CD14-positive monocyte (primary cell): ENCODE data around the gene TTC3. TPM values are rescaled to one million over a fixed set of nuclear protein-coding genes. Genes with fewer than 3 reads are reported as not detected.
"Not testable (repeated sequence)": the region's sequence is repeated elsewhere in the genome, so short reads cannot be mapped to it uniquely, and the experiment has no call there.

Source experiments
- DNase-seq, 3 donors: peaks; one replicate each; pipeline ENCODE4 v3.0.0-alpha.2; 2011 to 2022
- H2AFZ ChIP-seq: 2 replicates; pipeline ENCODE4 v1.6.0; 2012; ENCODE audit warnings: mild to moderate bottlenecking, low read depth, low read length, inconsistent platforms; ENCODE audit not compliant: insufficient read depth, poor library complexity, severe bottlenecking
- H3K27ac ChIP-seq, 2 donors: 1 replicate in 1 of 2; 2 replicates in 1 of 2; pipeline ENCODE4 v1.5.1; 2012 to 2013; ENCODE audit warnings: low read length in 2 of 2, control low read depth in 1 of 2, inconsistent platforms in 1 of 2, low read depth in 1 of 2, mild to moderate bottlenecking in 1 of 2
- H3K27me3 ChIP-seq, 2 donors: one replicate each; pipeline versions ENCODE4 v1.6.0 to v1.6.1; 2011 to 2013; ENCODE audit warnings: low read length in 2 of 2; ENCODE audit not compliant: control insufficient read depth in 2 of 2, insufficient read depth in 2 of 2
- H3K36me3 ChIP-seq, 2 donors: replicated peaks in 1 of 2; 1 replicate in 1 of 2; 2 replicates in 1 of 2; pipeline versions ENCODE4 v1.5.1 to v1.6.1; 2012 to 2013; ENCODE audit warnings: low read length in 2 of 2, control low read depth in 1 of 2, inconsistent platforms in 1 of 2, mild to moderate bottlenecking in 1 of 2; ENCODE audit not compliant: insufficient read depth in 2 of 2, control insufficient read depth in 1 of 2
- H3K4me1 ChIP-seq, 2 donors: 1 replicate in 1 of 2; 2 replicates in 1 of 2; pipeline versions ENCODE4 v1.5.1 to v1.6.1; 2012 to 2013; ENCODE audit warnings: low read length in 2 of 2, control low read depth in 1 of 2, inconsistent platforms in 1 of 2, mild to moderate bottlenecking in 1 of 2, moderate library complexity in 1 of 2; ENCODE audit not compliant: insufficient read depth in 2 of 2, control insufficient read depth in 1 of 2
- H3K4me2 ChIP-seq: replicated peaks from 2 replicates; pipeline ENCODE3; 2012; ENCODE audit warnings: low read length, moderate library complexity, mild to moderate bottlenecking; ENCODE audit not compliant: poor library complexity, severe bottlenecking; ENCODE audit errors: extremely low read depth
- H3K4me3 ChIP-seq, 3 experiments: fragments of 200-600 bp in 1 of 3; sonication (generic) in 1 of 3; replicated peaks in 1 of 3; 1 replicate in 2 of 3; 2 replicates in 1 of 3; pipeline ENCODE4 v1.5.1; 2011 to 2013; ENCODE audit warnings: low read length in 3 of 3, mild to moderate bottlenecking in 3 of 3, control low read depth in 2 of 3, low read depth in 2 of 3, inconsistent platforms in 1 of 3, moderate library complexity in 1 of 3
- H3K79me2 ChIP-seq: 2 replicates; pipeline ENCODE4 v1.6.0; 2012; ENCODE audit warnings: mild to moderate bottlenecking, control low read depth, inconsistent platforms, low read length, moderate library complexity; ENCODE audit not compliant: insufficient read depth
- H3K9ac ChIP-seq: 2 replicates; pipeline ENCODE4 v1.6.0; 2017; ENCODE audit warnings: low read length, mild to moderate bottlenecking; ENCODE audit not compliant: insufficient read depth, poor library complexity, severe bottlenecking
- H3K9me3 ChIP-seq, 2 donors: replicated peaks in 1 of 2; 1 replicate in 1 of 2; 2 replicates in 1 of 2; pipeline versions ENCODE4 v1.5.1 to v1.6.1; 2012 to 2013; ENCODE audit warnings: low read length in 2 of 2, control low read depth in 1 of 2; ENCODE audit not compliant: control insufficient read depth in 1 of 2, insufficient read depth in 1 of 2
- H4K20me1 ChIP-seq: 2 replicates; pipeline ENCODE4 v1.6.0; 2012; ENCODE audit warnings: mild to moderate bottlenecking, low read length, control low read depth, moderate library complexity; ENCODE audit not compliant: insufficient read depth
- H3K27ac Mint-ChIP-seq, 7 donors: one replicate each; pipeline ENCODE4 v1.8.0; 2020; ENCODE audit warnings: mild to moderate bottlenecking in 7 of 7, mixed read lengths in 7 of 7, moderate library complexity in 6 of 7, inconsistent platforms in 2 of 7
- H3K27me3 Mint-ChIP-seq, 3 donors: one replicate each; pipeline ENCODE4 v1.8.0; 2021 to 2022; ENCODE audit warnings: low read depth in 3 of 3, mild to moderate bottlenecking in 3 of 3, mixed read lengths in 3 of 3, moderate library complexity in 3 of 3, inconsistent platforms in 1 of 3
- H3K36me3 Mint-ChIP-seq, 2 donors: one replicate each; pipeline ENCODE4 v1.8.0; 2020; ENCODE audit warnings: mixed read lengths in 2 of 2, inconsistent platforms in 1 of 2, mild to moderate bottlenecking in 1 of 2
- H3K4me1 Mint-ChIP-seq: one replicate; pipeline ENCODE4 v1.8.0; 2020; ENCODE audit warnings: mild to moderate bottlenecking, mixed read lengths
- H3K4me3 Mint-ChIP-seq, 2 donors: one replicate each; pipeline ENCODE4 v1.8.0; 2020; ENCODE audit warnings: mild to moderate bottlenecking in 2 of 2, mixed read lengths in 2 of 2, moderate library complexity in 1 of 2
- H3K9me3 Mint-ChIP-seq, 7 donors: one replicate each; pipeline ENCODE4 v1.8.0; 2020 to 2022; ENCODE audit warnings: mixed read lengths in 7 of 7, mild to moderate bottlenecking in 6 of 7, moderate library complexity in 6 of 7, inconsistent platforms in 2 of 7
- CTCF ChIP-seq: fragments of 200-600 bp; IDR thresholded peaks from one replicate; pipeline ENCODE4 v1.8.0; 2022; ENCODE audit warnings: antibody characterized with exemption, mild to moderate bottlenecking
- WGBS: methylation state at CpG from one replicate; pipeline ENCODE4 v1.1.5; 2013; ENCODE audit warnings: missing lambda C conversion rate; ENCODE audit not compliant: insufficient coverage; 5-methylcytosine and 5-hydroxymethylcytosine counted together
- intact Hi-C, 2 donors: fragments of 100-400 bp; cut with micrococcal nuclease; formaldehyde crosslinking; loops; one replicate each; pipeline versions ENCODE4 v1.15.0 to v1.15.1; 2023
- polyA plus RNA-seq, 3 donors: library from polyadenylated mRNA; depleted of rRNA in 1 of 3; unstranded in 2 of 3; stranded (reverse) in 1 of 3; fragments of 300-500 nt in 2 of 3; fragments of >200 nt in 1 of 3; fragmentation: Illumina TruSeq in 2 of 3; gene quantifications; 1 replicate in 2 of 3; 2 replicates in 1 of 3; pipeline ENCODE4 v1.2.3, GENCODE V29; 2012 to 2021

TTC3 gene
- polyA plus RNA-seq, 3 donors = 9.6 to 35.4 (median 17.9) TPM

GRCh38 chr21:37101384-37101783 lies 28.3 kb downstream of the TTC3 start:
- H3K27me3 Mint-ChIP-seq = no peaks in the 10 kb centered on the region
- no peak overlapping the region for H3K27ac Mint-ChIP-seq
- H3K4me1 Mint-ChIP-seq = no peaks in the 10 kb centered on the region
- no peak overlapping the region for H2AFZ ChIP-seq
- H3K27ac ChIP-seq = no peak overlapping the region
- H4K20me1 ChIP-seq = no peaks in the 10 kb centered on the region
- H3K27me3 ChIP-seq = no peaks in the 10 kb centered on the region
- H3K4me3 ChIP-seq = no peak overlapping the region
- no CpG with 5 or more reads among the region's 1 CpG for WGBS
- DNase-seq = no peak
- no peaks in the 10 kb centered on the region for H3K79me2 ChIP-seq
- H3K4me3 Mint-ChIP-seq = no peak overlapping the region
- H3K9me3 ChIP-seq = peaks cover 0 to under 1% of the 10 kb centered on the region in 2 donors
- no peaks in the 10 kb centered on the region for H3K4me1 ChIP-seq
- peaks cover 34% of the 10 kb centered on the region in 2 donors for H3K36me3 Mint-ChIP-seq
- TF ChIP-seq CTCF = no peak
- intact Hi-C loops = no loop called here
- peaks cover 0 to 3% (median 0%) of the 10 kb centered on the region in 7 donors for H3K9me3 Mint-ChIP-seq
- no peak overlapping the region for H3K4me2 ChIP-seq
- H3K9ac ChIP-seq = no peak overlapping the region
- peaks cover 23 to 36% of the 10 kb centered on the region in 2 donors for H3K36me3 ChIP-seq

- peaks cover 16 to 23% of the 10 kb centered on the region in 2 donors for H3K36me3 ChIP-seq
- H3K4me2 ChIP-seq, H3K4me1 ChIP-seq, DNase-seq, H3K4me3 Mint-ChIP-seq, H3K9me3 ChIP-seq, H3K9ac ChIP-seq, H3K79me2 ChIP-seq, H3K4me1 Mint-ChIP-seq, H2AFZ ChIP-seq, H4K20me1 ChIP-seq, intact Hi-C loops, H3K27ac ChIP-seq, H3K27ac Mint-ChIP-seq, H3K4me3 ChIP-seq, H3K27me3 Mint-ChIP-seq, H3K9me3 Mint-ChIP-seq, H3K27me3 ChIP-seq: not testable (repeated sequence)
- peaks cover 29 to 36% of the 10 kb centered on the region in 2 donors for H3K36me3 Mint-ChIP-seq
- WGBS = 100% methylated on average over 1 of the region's 3 CpGs
Measured at GRCh38 chr21:37102746-37103145, 29.7 kb downstream of the TTC3 start.
